Neural progenitor cell (in vitro differentiated cells): ENCODE measurements around the gene TANK. TPM values are rescaled to one million over a fixed set of nuclear protein-coding genes. Genes with fewer than 3 reads are reported as not detected.
"Not testable (repeated sequence)": the region's sequence is repeated elsewhere in the genome, so short reads cannot be mapped to it uniquely, and the experiment has no call there.

Experiments
- DNase-seq: peaks from one replicate; pipeline ENCODE4 v3.0.0-alpha.2; 2016; ENCODE audit warnings: low spot score
- H2AFZ ChIP-seq: fragments of 200-600 bp; sonication (generic); replicated peaks from 2 replicates; pipeline ENCODE4 v1.6.1; 2016; ENCODE audit warnings: antibody characterized with exemption
- H3F3A ChIP-seq: fragments of 200-600 bp; sonication (generic); 2 replicates; pipeline ENCODE4 v1.6.1; 2016; ENCODE audit warnings: antibody characterized with exemption, low read depth
- H3K27ac ChIP-seq: fragments of 200-600 bp; sonication (generic); 2 replicates; pipeline ENCODE4 v1.5.1; 2016; ENCODE audit warnings: mild to moderate bottlenecking
- H3K27me3 ChIP-seq: fragments of 200-600 bp; sonication (generic); 2 replicates; pipeline ENCODE4 v1.6.1; 2016; ENCODE audit warnings: mild to moderate bottlenecking, moderate library complexity
- H3K36me3 ChIP-seq: fragments of 200-600 bp; sonication (generic); 2 replicates; pipeline ENCODE4 v1.5.1; 2016
- H3K4me1 ChIP-seq: fragments of 200-600 bp; sonication (generic); 2 replicates; pipeline ENCODE4 v1.6.1; 2016; ENCODE audit warnings: mixed run types
- H3K4me2 ChIP-seq: fragments of 200-600 bp; sonication (generic); 2 replicates; pipeline ENCODE4 v1.6.1; 2016
- H3K4me3 ChIP-seq: fragments of 200-600 bp; sonication (generic); 2 replicates; pipeline ENCODE4 v1.5.1; 2016
- H3K79me2 ChIP-seq: fragments of 200-600 bp; sonication (generic); 2 replicates; pipeline ENCODE4 v1.6.1; 2016; ENCODE audit warnings: low read depth
- H3K9ac ChIP-seq: fragments of 200-600 bp; sonication (generic); 2 replicates; pipeline ENCODE4 v1.6.1; 2016
- H3K9me3 ChIP-seq: fragments of 200-600 bp; sonication (generic); 2 replicates; pipeline ENCODE4 v1.5.1; 2016; ENCODE audit warnings: low read depth
- H4K20me1 ChIP-seq: fragments of 200-600 bp; sonication (generic); 2 replicates; pipeline ENCODE4 v1.6.1; 2016; ENCODE audit warnings: low read depth
- H3K27ac Mint-ChIP-seq: 3 replicates; pipeline ENCODE4 v1.8.0; 2021; ENCODE audit warnings: mixed read lengths
- H3K27me3 Mint-ChIP-seq: 2 replicates; pipeline ENCODE4 v1.8.0; 2022; ENCODE audit warnings: low read depth, mild to moderate bottlenecking, inconsistent platforms, moderate library complexity, mixed read lengths; ENCODE audit not compliant: insufficient read depth
- H3K36me3 Mint-ChIP-seq: 3 replicates; pipeline ENCODE4 v1.8.0; 2021; ENCODE audit warnings: mixed read lengths
- H3K4me1 Mint-ChIP-seq: 3 replicates; pipeline ENCODE4 v1.8.0; 2021; ENCODE audit warnings: mixed read lengths
- H3K4me3 Mint-ChIP-seq: 3 replicates; pipeline ENCODE4 v1.8.0; 2021; ENCODE audit warnings: mild to moderate bottlenecking, moderate library complexity, mixed read lengths
- H3K9me3 Mint-ChIP-seq: 3 replicates; pipeline ENCODE4 v1.8.0; 2020; ENCODE audit warnings: mixed read lengths
- CTCF ChIP-seq: fragments of 200-600 bp; sonication (generic); IDR thresholded peaks from 2 replicates; pipeline ENCODE4 v1.5.1; 2017; ENCODE audit warnings: antibody characterized with exemption, mild to moderate bottlenecking
- EZH2 ChIP-seq: fragments of 200-600 bp; sonication (generic); IDR thresholded peaks from 2 replicates; pipeline ENCODE4 v1.6.1; 2017; ENCODE audit warnings: antibody characterized with exemption, mild to moderate bottlenecking, moderate library complexity
- EZH2phosphoT487 ChIP-seq: fragments of 200-600 bp; sonication (generic); IDR thresholded peaks from 2 replicates; pipeline ENCODE4 v1.6.1; 2017; ENCODE audit warnings: antibody characterized with exemption
- total RNA-seq: library from RNA; depleted of rRNA; stranded (reverse); fragments of >200 nt; gene quantifications from 2 replicates; pipeline ENCODE4 v1.2.3, GENCODE V29; 2015; ENCODE audit warnings: low replicate concordance

Gene TANK
- total RNA-seq, 1 donor from 2014 or later: 43.5 TPM

GRCh38 chr2:161178756-161179155, 18.5 kb downstream of the TANK start:
- H3K9me3 ChIP-seq: peaks cover 7% of the 10 kb centered on the region
- no peaks in the 10 kb centered on the region for H3K79me2 ChIP-seq
- DNase-seq: no peak
- peaks cover 34% of the 10 kb centered on the region for H3K36me3 Mint-ChIP-seq
- no peaks in the 10 kb centered on the region for H3F3A ChIP-seq
- peaks cover 10% of the 10 kb centered on the region for H3K36me3 ChIP-seq
- H3K4me1 ChIP-seq: no peaks in the 10 kb centered on the region
- H3K9me3 Mint-ChIP-seq: peaks cover 3% of the 10 kb centered on the region
- no peak overlapping the region for H3K27ac Mint-ChIP-seq
- H3K4me3 Mint-ChIP-seq: no peak overlapping the region
- no peak overlapping the region for H3K27ac ChIP-seq
- H4K20me1 ChIP-seq: no peaks in the 10 kb centered on the region
- no peak overlapping the region for H3K9ac ChIP-seq
- no peak for TF ChIP-seq EZH2
- TF ChIP-seq CTCF: no peak
- H2AFZ ChIP-seq: no peak overlapping the region
- H3K27me3 Mint-ChIP-seq: no peaks in the 10 kb centered on the region
- H3K4me1 Mint-ChIP-seq: no peaks in the 10 kb centered on the region
- no peaks in the 10 kb centered on the region for H3K27me3 ChIP-seq
- H3K4me2 ChIP-seq: no peak overlapping the region
- no peak overlapping the region for H3K4me3 ChIP-seq

GRCh38 chr2:161190050-161190449, 29.8 kb downstream of the TANK start:
- Histone ChIP-seq H2AFZ (no peak overlapping the region), H4K20me1 (no peaks in the 10 kb centered on the region), H3K9ac (no peak overlapping the region), H3K4me2 (no peak overlapping the region), H3K27ac (no peak overlapping the region), H3K79me2 (no peaks in the 10 kb centered on the region), H3F3A (no peaks in the 10 kb centered on the region), H3K36me3 (no peaks in the 10 kb centered on the region), H3K4me3 (no peak overlapping the region), H3K27me3 (no peaks in the 10 kb centered on the region), H3K9me3 (no peaks in the 10 kb centered on the region), H3K4me1 (no peaks in the 10 kb centered on the region)
- peaks cover 22% of the 10 kb centered on the region for H3K36me3 Mint-ChIP-seq
- H3K4me1 Mint-ChIP-seq: no peaks in the 10 kb centered on the region
- H3K27ac Mint-ChIP-seq: no peak overlapping the region
- TF ChIP-seq EZH2: no peak
- TF ChIP-seq CTCF: no peak
- H3K9me3 Mint-ChIP-seq: no peaks in the 10 kb centered on the region
- no peak for DNase-seq
- H3K4me3 Mint-ChIP-seq: no peak overlapping the region
- H3K27me3 Mint-ChIP-seq: no peaks in the 10 kb centered on the region

GRCh38 chr2:161195602-161196001, 35.4 kb downstream of the TANK start:
- not testable (repeated sequence) for H3F3A ChIP-seq, H3K27ac ChIP-seq, H3K4me3 Mint-ChIP-seq, H2AFZ ChIP-seq, H3K27me3 Mint-ChIP-seq, H3K79me2 ChIP-seq, H3K9ac ChIP-seq, H3K36me3 ChIP-seq, H3K4me3 ChIP-seq, H3K27me3 ChIP-seq, H3K4me1 Mint-ChIP-seq, H3K9me3 Mint-ChIP-seq, H4K20me1 ChIP-seq, H3K4me2 ChIP-seq, H3K4me1 ChIP-seq, DNase-seq, H3K9me3 ChIP-seq, H3K27ac Mint-ChIP-seq
- peaks cover 29% of the 10 kb centered on the region for H3K36me3 Mint-ChIP-seq

GRCh38 chr2:161199912-161200701, 39.9 kb downstream of the TANK start:
- peaks cover 20% of the 10 kb centered on the region for H3K36me3 Mint-ChIP-seq
- H3K9ac ChIP-seq: no peak overlapping the region
- TF ChIP-seq EZH2phosphoT487 (no peak), EZH2 (no peak), CTCF (no peak)
- DNase-seq: no peak
- H3F3A ChIP-seq: no peaks in the 10 kb centered on the region
- no peaks in the 10 kb centered on the region for H3K9me3 Mint-ChIP-seq
- peaks cover 5% of the 10 kb centered on the region for H3K4me1 ChIP-seq
- peaks cover 5% of the 10 kb centered on the region for H3K36me3 ChIP-seq
- no peaks in the 10 kb centered on the region for H3K79me2 ChIP-seq
- H3K27me3 ChIP-seq: no peaks in the 10 kb centered on the region
- no peaks in the 10 kb centered on the region for H3K4me1 Mint-ChIP-seq
- no peaks in the 10 kb centered on the region for H3K27me3 Mint-ChIP-seq
- no peaks in the 10 kb centered on the region for H3K9me3 ChIP-seq
- H3K4me3 ChIP-seq: no peak overlapping the region
- H3K27ac Mint-ChIP-seq: no peak overlapping the region
- H3K4me3 Mint-ChIP-seq: no peak overlapping the region
- H3K27ac ChIP-seq: no peak overlapping the region
- H2AFZ ChIP-seq: no peak overlapping the region
- H3K4me2 ChIP-seq: no peak overlapping the region
- H4K20me1 ChIP-seq: no peaks in the 10 kb centered on the region
